Neural cell (in vitro differentiated cells): Measurements from ENCODE around the gene PLEKHH3. TPM values are rescaled to one million over a fixed set of nuclear protein-coding genes. Genes with fewer than 3 reads are reported as not detected.
"Not testable (repeated sequence)": the region's sequence is repeated elsewhere in the genome, so short reads cannot be mapped to it uniquely, and the experiment has no call there.

Experiments
- H2AFZ ChIP-seq: fragments of 200-600, 300-800 bp; sonication (generic), shearing (Covaris generic); 2 replicates; pipeline ENCODE4 v1.6.0; 2014; ENCODE audit warnings: low read depth, mild to moderate bottlenecking, antibody characterized with exemption, low read length, moderate library complexity
- H3F3A ChIP-seq: fragments of 200-600 bp; shearing (Covaris generic); 2 replicates; pipeline ENCODE4 v1.6.1; 2016; ENCODE audit warnings: mild to moderate bottlenecking, moderate library complexity, mixed read lengths, antibody characterized with exemption, low read length; ENCODE audit not compliant: insufficient read depth, poor library complexity, severe bottlenecking
- H3K27ac ChIP-seq: fragments of 200-600, 300-800 bp; sonication (generic), shearing (Covaris generic); 2 replicates; pipeline ENCODE4 v1.5.1; 2014; ENCODE audit warnings: mild to moderate bottlenecking, low read length, moderate library complexity
- H3K27me3 ChIP-seq: fragments of 300-800, 200-600 bp; sonication (generic), shearing (Covaris generic); 2 replicates; pipeline ENCODE4 v1.6.0; 2014; ENCODE audit warnings: mild to moderate bottlenecking, low read depth, low read length, moderate library complexity; ENCODE audit not compliant: insufficient read depth
- H3K36me3 ChIP-seq: fragments of 300-800, 200-600 bp; sonication (generic), shearing (Covaris generic); 2 replicates; pipeline ENCODE4 v1.5.1; 2014; ENCODE audit warnings: mild to moderate bottlenecking, antibody characterized with exemption, low read length, moderate library complexity; ENCODE audit not compliant: insufficient read depth
- H3K4me2 ChIP-seq: fragments of 300-800, 200-600 bp; sonication (generic), shearing (Covaris generic); 2 replicates; pipeline ENCODE4 v1.6.0; 2014; ENCODE audit warnings: mild to moderate bottlenecking, low read length
- H3K4me3 ChIP-seq: fragments of 300-800, 200-600 bp; sonication (generic), shearing (Covaris generic); 2 replicates; pipeline ENCODE4 v1.5.1; 2014; ENCODE audit warnings: mild to moderate bottlenecking, low read length, moderate library complexity
- H3K79me2 ChIP-seq: fragments of 200-600 bp; shearing (Covaris generic); replicated peaks from 2 replicates; pipeline ENCODE4 v1.6.0; 2014; ENCODE audit warnings: mild to moderate bottlenecking, low read length, moderate library complexity; ENCODE audit not compliant: insufficient read depth
- H3K9ac ChIP-seq: fragments of 300-800, 200-600 bp; sonication (generic), shearing (Covaris generic); 2 replicates; pipeline ENCODE4 v1.6.1; 2016; ENCODE audit warnings: mild to moderate bottlenecking, low read length, mixed read lengths
- H3K9me2 ChIP-seq: fragments of 200-600 bp; shearing (Covaris generic); 2 replicates; pipeline ENCODE4 v1.6.1; 2016; ENCODE audit warnings: mild to moderate bottlenecking, low read length, mixed read lengths; ENCODE audit not compliant: insufficient read depth
- H3K9me3 ChIP-seq: fragments of 200-600, 300-800 bp; sonication (generic), shearing (Covaris generic); 2 replicates; pipeline ENCODE4 v1.6.1; 2016; ENCODE audit warnings: mild to moderate bottlenecking, mixed run types, low read length, moderate library complexity, mixed read lengths
- H4K20me1 ChIP-seq: fragments of 200-600 bp; shearing (Covaris generic); 2 replicates; pipeline ENCODE4 v1.6.1; 2016; ENCODE audit warnings: mild to moderate bottlenecking, mixed run types; ENCODE audit not compliant: insufficient read depth
- CTCF ChIP-seq: fragments of 450-650 bp; IDR thresholded peaks from 2 replicates; pipeline ENCODE4 v1.5.1; 2014; ENCODE audit warnings: antibody characterized with exemption, mild to moderate bottlenecking, moderate library complexity; ENCODE audit not compliant: poor library complexity, severe bottlenecking
- EP300 ChIP-seq: fragments of 450-650 bp; conservative IDR thresholded peaks from 2 replicates; pipeline ENCODE4 v1.6.1; 2014; ENCODE audit warnings: antibody characterized with exemption, mild to moderate bottlenecking, moderate library complexity; ENCODE audit not compliant: poor library complexity, severe bottlenecking
- EZH2 ChIP-seq: fragments of 200-600, 300-800 bp; shearing (Covaris generic), sonication (generic); IDR thresholded peaks from 2 replicates; pipeline ENCODE4 v1.6.1; 2014; ENCODE audit warnings: antibody characterized with exemption, low read length, borderline replicate concordance, mild to moderate bottlenecking; ENCODE audit not compliant: insufficient read depth, poor library complexity, severe bottlenecking
- MXI1 ChIP-seq: fragments of 450-650 bp; conservative IDR thresholded peaks from 2 replicates; pipeline ENCODE4 v1.6.1; 2014; ENCODE audit warnings: antibody characterized with exemption, mild to moderate bottlenecking; ENCODE audit not compliant: poor library complexity, severe bottlenecking
- POLR2AphosphoS5 ChIP-seq: IDR thresholded peaks from 2 replicates; pipeline ENCODE4 v1.6.1; 2012
- RAD21 ChIP-seq: fragments of 450-650 bp; conservative IDR thresholded peaks from 2 replicates; pipeline ENCODE4 v1.6.1; 2014; ENCODE audit warnings: antibody characterized with exemption, mild to moderate bottlenecking, moderate library complexity
- SMC3 ChIP-seq: fragments of 450-650 bp; conservative IDR thresholded peaks from 2 replicates; pipeline ENCODE4 v1.6.1; 2014; ENCODE audit warnings: antibody characterized with exemption, mild to moderate bottlenecking, moderate library complexity; ENCODE audit not compliant: poor library complexity
- TAF1 ChIP-seq: IDR thresholded peaks from 2 replicates; pipeline ENCODE4 v1.6.1; 2012; ENCODE audit warnings: low read depth
- polyA plus RNA-seq: library from polyadenylated mRNA; depleted of rRNA; stranded (reverse); fragments of >200 nt; gene quantifications from 2 replicates; pipeline ENCODE4 v1.2.3, GENCODE V29; 2014
- TF ChIP-seq, protein P1 (sequence below): IDR thresholded peaks from 2 replicates; pipeline ENCODE4 v1.6.1; 2012; ENCODE audit warnings: borderline replicate concordance

The PLEKHH3 gene
- polyA plus RNA-seq, 1 donor from 2014 or later = 18.4 TPM

DNA sequence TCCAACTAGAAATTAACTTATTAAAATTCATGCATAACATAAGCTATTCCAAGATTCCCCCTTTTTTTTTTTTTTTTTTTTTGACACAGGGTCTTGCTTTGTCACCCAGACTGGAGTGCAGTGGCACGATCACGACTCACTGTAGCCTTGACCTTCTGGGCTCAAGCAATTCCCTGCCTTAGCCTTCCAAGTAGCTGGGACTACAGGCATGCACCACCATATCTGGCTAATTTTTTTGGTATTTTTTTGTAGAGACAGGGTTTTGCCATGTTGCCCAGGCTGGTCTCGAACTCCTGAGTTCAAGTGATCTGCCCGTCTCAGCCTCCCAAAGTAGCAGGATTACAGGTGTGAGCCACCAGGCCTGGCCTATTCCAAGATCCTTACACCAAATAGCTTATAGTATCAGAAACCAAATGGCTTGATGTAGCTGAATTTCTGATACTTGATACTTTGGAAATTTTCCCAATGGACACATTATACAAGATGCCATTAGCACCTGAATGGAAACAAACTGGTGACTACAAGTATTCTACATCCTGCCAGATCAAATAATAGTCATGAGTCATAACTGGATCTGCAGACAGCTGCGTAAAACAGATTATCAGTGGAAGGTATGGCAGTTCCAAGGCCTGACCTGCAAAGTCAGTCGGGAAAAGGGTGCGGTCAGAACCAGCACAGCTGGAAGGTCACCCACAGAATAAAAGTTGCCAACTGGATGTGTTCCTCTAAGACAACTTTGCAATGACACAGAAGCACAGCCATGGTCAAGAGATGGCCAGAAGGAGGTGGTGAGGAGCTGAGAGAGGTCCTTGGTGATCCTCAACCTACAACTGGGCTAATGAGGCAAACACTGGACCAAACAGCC is 52.8 kb downstream of the PLEKHH3 start:
- Histone ChIP-seq H3K79me2 (no peaks in the 10 kb centered on the region), H3K4me3 (no peak overlapping the region), H3F3A (no peaks in the 10 kb centered on the region), H3K27me3 (no peaks in the 10 kb centered on the region), H3K9ac (no peak overlapping the region), H3K4me2 (no peak overlapping the region), H2AFZ (no peak overlapping the region), H3K9me3 (no peaks in the 10 kb centered on the region), H3K9me2 (no peaks in the 10 kb centered on the region), H3K27ac (no peak overlapping the region), H3K36me3 (no peaks in the 10 kb centered on the region), H4K20me1 (no peaks in the 10 kb centered on the region)
- TF ChIP-seq, protein P1, sequence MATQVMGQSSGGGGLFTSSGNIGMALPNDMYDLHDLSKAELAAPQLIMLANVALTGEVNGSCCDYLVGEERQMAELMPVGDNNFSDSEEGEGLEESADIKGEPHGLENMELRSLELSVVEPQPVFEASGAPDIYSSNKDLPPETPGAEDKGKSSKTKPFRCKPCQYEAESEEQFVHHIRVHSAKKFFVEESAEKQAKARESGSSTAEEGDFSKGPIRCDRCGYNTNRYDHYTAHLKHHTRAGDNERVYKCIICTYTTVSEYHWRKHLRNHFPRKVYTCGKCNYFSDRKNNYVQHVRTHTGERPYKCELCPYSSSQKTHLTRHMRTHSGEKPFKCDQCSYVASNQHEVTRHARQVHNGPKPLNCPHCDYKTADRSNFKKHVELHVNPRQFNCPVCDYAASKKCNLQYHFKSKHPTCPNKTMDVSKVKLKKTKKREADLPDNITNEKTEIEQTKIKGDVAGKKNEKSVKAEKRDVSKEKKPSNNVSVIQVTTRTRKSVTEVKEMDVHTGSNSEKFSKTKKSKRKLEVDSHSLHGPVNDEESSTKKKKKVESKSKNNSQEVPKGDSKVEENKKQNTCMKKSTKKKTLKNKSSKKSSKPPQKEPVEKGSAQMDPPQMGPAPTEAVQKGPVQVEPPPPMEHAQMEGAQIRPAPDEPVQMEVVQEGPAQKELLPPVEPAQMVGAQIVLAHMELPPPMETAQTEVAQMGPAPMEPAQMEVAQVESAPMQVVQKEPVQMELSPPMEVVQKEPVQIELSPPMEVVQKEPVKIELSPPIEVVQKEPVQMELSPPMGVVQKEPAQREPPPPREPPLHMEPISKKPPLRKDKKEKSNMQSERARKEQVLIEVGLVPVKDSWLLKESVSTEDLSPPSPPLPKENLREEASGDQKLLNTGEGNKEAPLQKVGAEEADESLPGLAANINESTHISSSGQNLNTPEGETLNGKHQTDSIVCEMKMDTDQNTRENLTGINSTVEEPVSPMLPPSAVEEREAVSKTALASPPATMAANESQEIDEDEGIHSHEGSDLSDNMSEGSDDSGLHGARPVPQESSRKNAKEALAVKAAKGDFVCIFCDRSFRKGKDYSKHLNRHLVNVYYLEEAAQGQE = no peak
- TF ChIP-seq TAF1 (no peak), POLR2AphosphoS5 (no peak), MXI1 (no peak), RAD21 (no peak), EZH2 (no peak), CTCF (no peak), SMC3 (no peak), EP300 (no peak)

GRCh38 chr17:42623271-42623670 is 53.5 kb downstream of the PLEKHH3 start:
- no peaks in the 10 kb centered on the region for H3K79me2 ChIP-seq
- H3K9me2 ChIP-seq = no peaks in the 10 kb centered on the region
- H2AFZ ChIP-seq = no peak overlapping the region
- no peaks in the 10 kb centered on the region for H3K9me3 ChIP-seq
- H3K27ac ChIP-seq = no peak overlapping the region
- H3K9ac ChIP-seq = no peak overlapping the region
- no peak overlapping the region for H3K4me2 ChIP-seq
- H4K20me1 ChIP-seq = no peaks in the 10 kb centered on the region
- H3K27me3 ChIP-seq = no peaks in the 10 kb centered on the region
- no peaks in the 10 kb centered on the region for H3K36me3 ChIP-seq
- TF ChIP-seq EZH2 = no peak
- TF ChIP-seq, protein P1 = no peak
- TF ChIP-seq CTCF = no peak
- TF ChIP-seq EP300 = no peak
- no peak for TF ChIP-seq RAD21
- no peak for TF ChIP-seq SMC3
- no peak for TF ChIP-seq MXI1
- no peak for TF ChIP-seq POLR2AphosphoS5
- TF ChIP-seq TAF1 = no peak
- no peak overlapping the region for H3K4me3 ChIP-seq
- H3F3A ChIP-seq = no peaks in the 10 kb centered on the region

DNA sequence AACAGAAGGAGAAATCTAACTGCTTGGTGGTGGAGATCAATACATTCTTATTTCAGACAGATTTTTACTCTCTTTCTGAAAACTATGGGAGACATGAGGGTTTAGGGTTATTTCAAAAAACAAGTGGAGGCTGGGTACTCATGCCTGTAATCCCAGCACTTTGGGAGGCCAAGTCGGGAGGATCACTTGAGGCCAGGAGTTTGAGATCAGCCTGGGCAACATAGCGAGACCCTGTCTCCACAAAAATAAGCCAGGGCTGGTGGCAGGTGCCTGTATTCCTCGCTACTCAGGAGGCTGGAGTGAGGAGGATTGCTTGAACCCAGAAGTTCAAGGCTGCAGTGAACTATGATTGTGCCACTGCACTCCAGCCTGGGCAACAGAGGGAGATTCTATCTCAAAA is 54.8 kb downstream of the PLEKHH3 start:
- H4K20me1 ChIP-seq, H3K9ac ChIP-seq, H3F3A ChIP-seq, H3K4me3 ChIP-seq, H3K79me2 ChIP-seq, H3K27me3 ChIP-seq, H2AFZ ChIP-seq, H3K9me2 ChIP-seq, H3K9me3 ChIP-seq, H3K4me2 ChIP-seq, H3K36me3 ChIP-seq, H3K27ac ChIP-seq: not testable (repeated sequence)
